ENCODE data around the gene MYO7A. TPM values are rescaled to one million over a fixed set of nuclear protein-coding genes. Genes with fewer than 3 reads are reported as not detected.

The MYO7A gene
- total and polyA plus RNA-seq, 2 of the 8 experiments (the other 6 are each of a cell fraction or from before 2014, with no cell fraction given) = 1.5 to 1.9 TPM

- TF ChIP-seq KDM5A (IDR thresholded peaks at IDR 0.05; ENCODE audit: low read length) (no peak), RFX5 (IDR thresholded peaks at IDR 0.05; ENCODE audit: borderline replicate concordance, low read depth, low read length) (no peak), EGR1 (IDR thresholded peaks at IDR 0.05; ENCODE audit: borderline replicate concordance, low read depth, low read length) (no peak), CTCF (IDR thresholded peaks at IDR 0.05; ENCODE audit: control extremely low read depth in 1 of 3, insufficient read depth in 1 of 3, low read depth in 1 of 3, low read length in 3 of 3) (no peak), ATF2 (IDR thresholded peaks at IDR 0.05; ENCODE audit: low read length) (no peak), HDAC2 (IDR thresholded peaks at IDR 0.05; ENCODE audit: borderline replicate concordance in 1 of 2, low read depth in 2 of 2, low read length in 2 of 2) (no peak), CHD2 (IDR thresholded peaks at IDR 0.05; ENCODE audit: low read length) (no peak)
Observed at GRCh38 chr11:77094841-77095365, 33.1 kb upstream of the MYO7A start (continued).
